ENCODE results near the gene CORO2B.
A peak's percentile ranks its signal among the peaks of the same experiment; 100 is the strongest.
"Not testable (repeated sequence)": the region's sequence is repeated elsewhere in the genome, so short reads cannot be mapped to it uniquely, and the experiment has no call there.

CORO2B gene

DNA sequence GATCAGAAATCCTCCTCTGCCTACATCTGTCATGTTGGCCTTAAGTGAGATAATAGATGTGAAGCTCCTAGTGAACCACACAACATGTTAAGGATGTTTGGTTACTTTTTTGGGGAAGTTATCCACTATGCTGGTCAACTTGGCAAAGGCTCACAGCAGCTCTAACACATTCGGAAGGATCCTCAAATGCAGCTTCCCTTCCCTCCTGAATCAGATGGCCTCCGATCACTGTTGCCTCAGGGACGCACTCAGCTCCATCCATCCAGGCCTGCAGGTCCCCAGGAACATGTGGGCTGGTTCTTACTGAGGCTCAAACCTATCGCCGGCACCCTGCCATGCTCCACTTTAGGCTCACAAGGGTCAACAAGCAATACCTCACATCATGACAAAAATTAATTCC lies 67.9 kb downstream of the CORO2B start:
- DNase-seq (ENCODE audit: low read depth in 3 of 3) = no peak

DNA sequence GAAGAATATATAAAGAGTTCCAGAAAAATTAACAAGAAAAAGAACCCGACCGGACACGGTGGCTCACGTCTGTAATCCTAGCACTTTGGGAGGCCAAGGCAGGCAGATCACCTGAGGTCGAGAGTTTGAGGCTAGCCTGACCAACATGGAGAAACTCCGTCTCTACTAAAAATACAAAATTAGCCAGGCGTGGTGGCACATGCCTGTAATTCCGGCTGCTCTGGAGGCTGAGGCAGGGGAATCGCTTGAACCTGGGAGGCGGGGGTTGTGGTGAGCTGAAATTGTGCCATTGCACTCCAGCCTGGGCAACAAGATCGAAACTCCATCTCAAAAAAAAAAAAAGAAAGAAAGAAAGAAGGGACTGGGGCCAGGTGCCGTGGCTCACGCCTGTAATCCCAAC lies 68.6 kb downstream of the CORO2B start:
- not testable (repeated sequence) for DNase-seq (ENCODE audit: low read depth in 3 of 3)

DNA sequence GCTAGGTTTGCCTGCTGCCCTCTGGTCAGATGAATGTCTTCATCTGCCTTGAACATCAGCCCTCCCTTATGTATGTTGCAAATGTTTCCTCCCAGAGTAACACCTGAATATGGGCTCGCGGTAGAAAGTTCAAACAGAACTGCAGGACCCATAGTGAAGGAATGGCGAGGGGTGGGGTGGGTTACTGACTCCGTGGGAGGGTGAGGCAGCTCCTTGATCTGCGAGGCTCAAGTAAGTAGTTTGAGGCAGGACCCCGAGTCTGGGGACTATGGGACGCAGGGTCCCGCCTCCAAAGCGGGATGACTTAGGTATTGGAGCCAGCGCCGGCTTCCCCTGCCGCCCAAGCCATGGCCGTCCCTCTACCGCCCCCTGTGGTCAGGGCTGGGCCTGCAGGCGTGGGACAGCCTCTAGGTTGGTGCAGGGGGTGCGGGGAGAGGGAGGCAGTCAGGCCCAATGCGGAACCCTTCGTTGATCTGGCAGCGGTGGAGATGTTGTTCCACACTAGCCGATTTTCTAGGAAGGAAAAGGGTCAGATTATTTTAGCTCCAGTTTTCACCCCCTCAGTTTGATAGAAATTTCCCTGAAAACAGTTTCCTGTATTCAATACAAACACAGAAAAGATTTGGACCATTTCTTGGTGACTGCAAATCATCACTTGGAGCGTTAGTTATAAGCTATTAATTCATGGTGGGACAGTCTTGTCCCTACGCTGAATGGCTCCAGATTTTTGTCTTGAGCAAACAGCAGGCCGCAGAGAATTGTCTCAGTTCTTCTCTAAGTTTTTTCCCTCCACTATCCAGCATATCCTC lies 72.3 kb downstream of the CORO2B start:
- peak in 1 of 3 experiments; percentile 20 for DNase-seq (ENCODE audit: low read depth in 3 of 3)

DNA sequence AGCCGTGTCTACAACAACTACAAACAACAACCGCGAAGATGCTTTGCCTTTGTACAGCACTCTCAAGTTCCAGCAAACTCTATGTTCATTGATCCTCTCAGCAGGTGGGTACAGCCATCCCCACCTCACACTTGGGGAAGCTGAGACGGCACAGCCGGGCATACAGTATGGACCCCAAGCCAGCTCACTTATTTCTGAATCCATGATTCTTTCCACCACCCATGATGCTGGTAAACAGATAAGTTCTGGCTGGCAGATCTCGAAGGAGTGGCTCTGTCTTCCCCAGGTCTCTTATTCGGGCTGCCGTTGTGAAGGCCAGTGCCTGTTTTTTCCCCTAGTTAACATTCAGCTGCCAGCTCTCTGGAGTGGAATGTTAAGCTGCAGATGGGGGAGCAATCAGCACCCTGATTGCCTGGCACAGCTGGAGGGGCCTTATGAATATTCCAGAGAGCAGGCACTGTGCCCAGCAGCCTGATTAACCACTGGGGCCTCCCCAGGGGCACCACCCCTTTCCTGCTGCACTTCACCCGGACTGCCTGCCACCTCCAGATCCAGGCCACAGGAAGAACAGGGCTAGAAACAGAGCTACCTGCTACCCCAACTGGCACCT lies 73.2 kb downstream of the CORO2B start:
- DNase-seq (ENCODE audit: low read depth in 3 of 3) = no peak

DNA sequence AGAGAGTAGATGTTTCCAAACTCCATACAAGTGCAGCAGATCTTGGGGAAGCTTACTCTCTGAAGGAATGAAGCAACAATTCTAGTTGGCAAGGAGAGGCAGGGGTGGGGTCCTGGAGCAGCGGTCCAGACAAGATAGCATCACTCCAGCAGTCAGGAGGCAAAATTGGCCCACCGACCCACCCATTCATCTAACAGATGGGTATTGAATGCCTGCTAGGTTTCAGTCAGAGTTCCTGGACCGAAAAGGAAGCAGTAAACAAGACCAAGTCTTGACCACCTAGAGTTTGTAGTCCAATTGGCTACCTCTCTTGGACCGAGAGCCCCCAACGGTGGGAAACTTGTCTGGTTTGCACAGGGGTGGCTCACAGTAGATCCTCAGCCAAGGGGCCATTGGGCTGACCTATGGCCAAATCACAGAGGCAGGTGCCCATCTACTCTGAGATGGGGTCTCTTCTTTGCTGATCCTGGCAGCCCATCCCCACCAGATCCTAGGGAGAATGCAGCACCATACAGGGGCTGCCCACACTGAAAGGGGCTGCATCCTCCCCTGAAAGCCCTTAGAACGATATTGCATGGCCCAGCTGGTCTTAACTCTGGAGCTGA lies 74.3 kb downstream of the CORO2B start:
- DNase-seq (ENCODE audit: low read depth in 3 of 3) = no peak

DNA sequence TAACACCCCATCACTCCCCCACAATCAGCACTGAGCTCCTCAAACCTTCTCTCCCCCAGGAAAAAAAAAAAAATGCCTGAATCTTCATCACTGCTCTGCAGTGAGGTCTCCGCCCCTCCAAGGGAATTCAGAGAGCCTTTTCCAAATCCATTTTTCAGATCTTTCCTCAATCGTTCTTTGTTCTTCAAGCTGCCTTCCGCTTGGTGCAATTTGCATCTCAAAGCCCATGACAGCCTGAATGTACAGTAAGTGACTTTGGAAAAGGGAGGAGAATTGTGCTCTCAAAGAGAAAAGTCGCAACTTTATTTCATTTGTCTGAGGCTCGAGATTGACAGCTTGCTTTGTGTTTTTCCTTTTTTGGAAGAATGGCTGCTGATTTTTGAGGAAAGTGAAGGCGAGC lies 75.0 kb downstream of the CORO2B start:
- DNase-seq (ENCODE audit: low read depth in 3 of 3) = no peak

DNA sequence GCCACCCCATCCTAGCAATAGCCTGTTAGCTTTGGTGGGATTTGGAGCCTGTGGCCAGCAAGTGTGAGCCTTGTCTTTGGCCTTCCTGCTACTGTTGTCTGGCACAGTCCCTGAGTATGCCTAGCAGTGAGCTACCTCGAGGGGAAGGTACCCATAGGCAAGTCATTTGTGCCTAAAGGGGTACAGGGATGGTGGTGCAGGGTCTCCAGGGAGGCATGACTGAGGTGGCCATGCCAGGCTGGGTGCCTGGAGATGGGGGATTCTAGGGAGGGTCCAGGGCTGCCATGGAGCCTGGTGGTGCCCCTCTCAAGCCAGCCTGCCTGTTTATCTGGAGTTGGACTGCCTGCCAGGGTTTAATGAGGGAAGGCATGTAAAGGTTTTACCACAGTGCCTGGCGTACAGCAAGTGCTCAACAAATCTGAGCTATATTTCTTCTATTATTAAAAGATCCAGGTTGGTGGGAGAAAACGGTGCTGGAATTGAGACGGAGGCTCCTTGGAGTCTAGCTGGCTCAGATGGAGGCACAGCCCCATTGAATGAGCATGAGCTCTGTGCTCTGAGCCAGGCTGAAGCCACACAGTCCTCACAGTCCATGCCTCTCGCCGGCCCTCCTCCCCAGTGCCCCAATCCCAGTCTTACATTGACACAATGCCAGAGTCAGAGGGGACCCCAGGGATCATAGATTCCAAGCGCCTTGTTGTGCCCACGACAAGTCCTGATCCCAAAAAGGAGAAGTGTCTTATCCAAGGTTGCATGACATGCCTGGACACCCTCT lies 76.2 kb downstream of the CORO2B start:
- DNase-seq (ENCODE audit: low read depth in 3 of 3) = no peak

DNA sequence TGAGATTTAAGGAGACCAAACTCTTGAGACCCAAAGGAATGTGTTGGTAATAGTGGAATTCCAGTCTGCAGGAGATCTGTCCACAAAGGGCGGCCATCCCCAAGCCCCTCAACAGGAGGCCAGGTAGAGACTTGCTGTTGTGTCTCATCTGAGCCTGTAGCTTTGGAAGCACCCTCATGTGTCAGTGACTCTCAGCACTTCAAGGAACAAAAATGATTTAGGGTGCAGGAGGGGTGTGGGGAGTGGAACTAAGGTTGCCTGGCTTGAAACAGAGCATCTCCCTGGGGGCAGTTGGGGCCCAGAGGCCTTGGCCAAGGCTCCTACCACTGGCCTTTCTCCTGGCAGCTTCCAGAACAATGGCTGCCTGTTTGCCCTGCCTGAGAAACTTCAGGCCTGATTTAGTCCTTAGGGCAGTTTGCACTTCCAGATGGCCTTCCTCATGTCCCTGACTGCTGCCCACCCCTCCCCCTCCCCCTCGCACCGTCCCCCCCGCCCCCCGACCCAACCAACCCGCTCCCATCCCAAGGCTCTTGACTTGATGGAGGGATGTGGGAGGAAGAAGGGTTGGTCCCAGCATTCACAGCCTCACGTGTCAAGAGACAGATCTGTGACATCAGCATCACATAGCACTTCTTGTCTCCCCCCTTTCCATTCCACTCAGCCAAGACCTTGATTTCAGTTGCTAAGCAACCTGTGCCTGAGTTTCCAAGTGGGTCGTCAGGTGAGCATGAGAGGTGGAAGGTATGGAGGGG lies 77.1 kb downstream of the CORO2B start:
- DNase-seq (ENCODE audit: low read depth in 3 of 3) = no peak

DNA sequence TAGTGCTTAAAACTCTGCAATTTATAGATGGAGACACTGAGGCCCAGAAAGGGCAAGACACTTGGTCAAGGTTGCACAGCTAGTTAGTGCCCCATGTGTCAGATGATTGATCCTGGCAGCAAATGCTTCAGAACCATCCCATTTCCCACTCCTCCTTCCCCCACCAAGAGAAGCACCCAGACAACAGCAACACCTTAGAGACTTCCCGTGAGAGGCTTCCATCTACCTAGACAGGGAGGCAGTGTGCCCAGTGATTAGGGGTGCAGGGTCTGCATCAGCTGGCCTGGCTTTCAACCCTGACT lies 77.6 kb downstream of the CORO2B start:
- DNase-seq (ENCODE audit: low read depth in 3 of 3) = no peak

DNA sequence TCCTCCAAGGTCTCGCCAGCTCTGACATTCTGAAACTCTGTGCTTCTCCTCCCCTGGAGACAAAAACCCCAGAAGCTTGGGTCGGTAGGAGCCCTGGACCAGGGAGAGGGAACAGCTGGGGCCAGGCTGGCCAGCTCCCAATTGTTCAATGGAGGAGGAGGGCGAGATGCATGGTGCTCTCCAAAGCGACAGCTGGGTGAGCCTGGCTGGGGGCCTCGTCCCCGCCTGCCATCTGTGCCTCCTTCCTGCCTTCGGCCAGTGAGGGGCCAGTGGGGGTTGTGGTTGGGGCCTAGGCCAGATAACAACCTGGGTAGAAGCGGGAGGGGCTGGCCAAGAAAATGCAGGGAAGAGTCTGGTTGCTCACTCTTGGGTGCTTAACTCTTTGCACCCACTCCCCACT lies 79.4 kb downstream of the CORO2B start:
- DNase-seq (ENCODE audit: low read depth in 3 of 3) = no peak

DNA sequence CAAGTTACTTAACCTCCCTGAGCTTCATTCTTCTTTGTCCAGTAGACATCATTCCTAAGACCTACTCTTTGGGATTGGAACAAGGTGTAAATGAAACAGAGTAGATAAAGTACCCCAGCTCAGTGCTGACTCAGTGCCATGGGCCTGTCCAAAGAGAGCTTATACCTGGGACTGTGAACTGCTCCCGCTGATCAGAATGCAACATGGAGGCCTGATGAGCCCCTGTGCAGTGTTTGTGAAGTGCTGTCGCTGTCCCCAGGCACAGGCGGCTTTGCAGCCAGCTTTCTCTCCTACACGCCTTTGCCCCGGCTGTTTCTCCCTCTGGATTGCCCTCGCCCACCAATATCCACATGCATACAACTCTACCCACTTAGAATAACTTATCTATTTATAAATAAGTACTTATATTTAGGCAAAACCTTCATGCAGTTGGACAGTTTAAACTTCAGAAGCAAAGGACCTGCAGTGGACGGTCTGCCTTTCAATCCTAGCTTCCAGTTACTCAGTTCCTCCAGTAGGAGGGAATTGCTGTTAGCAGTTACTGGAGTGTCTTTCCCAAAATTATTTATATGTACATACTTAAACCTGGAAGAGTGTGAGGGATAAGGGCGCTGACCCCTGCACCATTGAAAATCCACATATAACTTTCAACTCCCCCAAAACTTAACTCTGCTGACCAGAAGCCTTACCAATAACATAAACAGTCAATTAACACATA lies 80.0 kb downstream of the CORO2B start:
- no peak for DNase-seq (ENCODE audit: low read depth in 3 of 3)

DNA sequence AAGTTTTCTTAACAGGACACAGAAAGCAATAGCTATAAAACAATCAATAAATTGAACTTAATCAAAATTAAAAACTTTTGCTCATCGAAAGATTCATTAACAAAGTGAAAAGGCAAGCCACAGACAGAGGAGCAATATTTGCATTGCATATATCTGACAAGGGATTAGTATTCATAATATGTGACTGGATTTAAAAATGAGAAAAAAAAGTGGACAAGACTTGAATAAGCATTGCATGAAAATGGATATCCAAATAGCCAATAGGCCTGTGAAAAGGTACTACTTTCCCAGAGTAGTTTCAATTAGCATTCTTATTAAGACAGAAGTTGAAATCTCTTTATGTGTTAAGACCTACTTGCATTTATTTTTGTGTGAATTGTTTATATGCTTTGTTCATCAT lies 84.7 kb downstream of the CORO2B start:
- no peak for DNase-seq (ENCODE audit: low read depth in 3 of 3)

DNA sequence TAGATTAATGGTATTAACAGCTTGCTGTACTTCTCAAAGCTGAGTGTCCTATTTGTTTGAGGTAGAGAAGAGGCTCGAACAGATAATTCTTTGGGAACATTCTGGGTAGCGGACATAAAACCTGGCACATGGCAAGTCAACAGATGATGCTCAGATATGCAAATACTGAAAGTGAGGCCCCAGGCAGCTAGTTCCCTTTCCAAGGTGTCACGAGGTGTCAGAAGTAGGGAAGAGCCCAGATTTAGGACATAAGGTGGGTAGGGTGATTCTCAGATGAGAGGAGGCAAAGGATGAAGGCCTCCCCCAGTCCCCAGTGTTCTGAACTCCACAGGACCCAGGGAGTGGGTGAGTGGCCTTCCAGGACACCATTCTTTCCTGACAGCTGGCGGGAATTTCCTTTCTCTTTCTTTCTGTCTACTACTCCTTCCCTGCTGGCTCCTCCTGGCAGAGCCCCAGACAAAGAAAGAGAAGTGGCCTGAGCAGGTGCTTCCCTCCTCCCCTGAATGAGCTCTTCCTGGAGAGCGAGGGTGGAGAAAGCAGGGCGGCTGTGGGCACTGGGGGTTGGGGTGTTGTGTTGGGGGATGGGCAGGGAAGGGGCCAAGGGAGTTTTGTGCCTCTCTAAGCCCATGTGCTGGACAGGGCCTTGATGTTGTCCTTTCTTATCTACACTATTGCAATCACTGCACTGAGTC lies 87.5 kb downstream of the CORO2B start:
- no peak for DNase-seq (ENCODE audit: low read depth in 3 of 3)

DNA sequence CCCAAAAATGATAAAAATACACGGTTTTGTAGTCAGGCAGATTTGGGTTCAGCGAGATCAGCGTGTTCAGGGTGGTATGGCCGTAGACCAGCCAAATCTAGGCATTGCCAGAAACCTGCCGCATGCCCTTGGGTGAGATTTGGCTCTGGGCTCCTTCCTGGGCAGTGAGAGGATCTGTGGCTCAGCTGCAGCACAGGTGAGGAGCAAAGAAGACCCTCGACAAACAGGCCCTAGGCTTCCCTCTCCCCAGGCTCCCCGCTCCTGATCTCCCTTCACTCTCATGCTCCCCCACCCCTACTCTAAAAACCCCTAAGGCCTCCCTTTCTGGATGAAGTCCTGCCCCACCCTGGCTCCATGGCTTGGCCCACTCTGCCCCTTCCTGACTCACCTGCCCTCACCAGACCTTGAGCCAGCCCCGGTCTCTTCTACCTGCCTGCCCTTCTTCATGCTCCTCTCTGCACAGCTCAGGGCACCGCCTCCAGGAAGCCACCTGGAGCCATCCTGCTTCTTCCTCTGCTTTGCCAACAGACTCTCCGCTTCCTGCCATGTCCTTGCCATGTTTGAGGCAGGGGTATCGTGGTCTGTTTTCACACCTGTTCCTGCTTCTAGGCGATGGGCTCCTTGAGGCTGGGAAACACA lies 88.1 kb downstream of the CORO2B start:
- DNase-seq (ENCODE audit: low read depth in 3 of 3) = no peak

DNA sequence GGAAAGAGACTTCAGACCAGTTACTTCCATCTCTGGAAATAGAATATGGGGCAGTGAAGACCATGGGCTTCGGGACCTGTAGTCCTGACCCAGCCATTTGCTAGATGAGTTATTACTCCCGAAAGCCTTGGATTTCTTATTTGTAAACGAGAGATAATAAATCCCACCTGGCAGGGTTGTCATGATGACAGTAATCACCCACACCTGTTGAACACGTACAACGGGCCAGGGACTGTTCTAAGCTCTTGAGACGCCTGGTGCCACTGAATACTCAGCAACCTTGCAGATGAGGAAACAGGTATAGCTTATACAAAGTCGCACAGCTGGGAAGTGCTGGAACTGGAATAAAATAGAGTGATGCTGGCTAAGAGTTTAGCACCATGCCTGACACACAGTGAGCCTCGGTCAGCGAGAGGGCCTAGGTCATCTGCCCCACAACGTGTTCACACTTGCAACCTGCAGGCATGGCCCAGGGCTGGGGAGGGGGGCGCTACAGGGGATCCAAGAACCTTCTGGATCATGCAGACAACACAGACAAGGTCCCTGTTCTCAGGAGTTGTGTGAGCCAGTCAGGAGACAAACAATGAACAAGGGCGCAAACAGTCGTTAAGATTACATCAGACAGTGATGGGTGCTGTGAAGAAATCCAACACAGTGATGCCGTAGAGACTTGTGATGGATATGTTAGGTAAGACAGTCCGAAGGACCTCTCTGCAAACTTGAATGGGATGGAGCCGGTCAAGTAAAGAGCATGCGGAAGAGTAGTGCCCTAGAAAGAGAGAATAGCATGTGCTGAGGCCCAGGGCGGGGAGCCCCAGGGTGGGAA lies 89.2 kb downstream of the CORO2B start:
- no peak for DNase-seq (ENCODE audit: low read depth in 3 of 3)

DNA sequence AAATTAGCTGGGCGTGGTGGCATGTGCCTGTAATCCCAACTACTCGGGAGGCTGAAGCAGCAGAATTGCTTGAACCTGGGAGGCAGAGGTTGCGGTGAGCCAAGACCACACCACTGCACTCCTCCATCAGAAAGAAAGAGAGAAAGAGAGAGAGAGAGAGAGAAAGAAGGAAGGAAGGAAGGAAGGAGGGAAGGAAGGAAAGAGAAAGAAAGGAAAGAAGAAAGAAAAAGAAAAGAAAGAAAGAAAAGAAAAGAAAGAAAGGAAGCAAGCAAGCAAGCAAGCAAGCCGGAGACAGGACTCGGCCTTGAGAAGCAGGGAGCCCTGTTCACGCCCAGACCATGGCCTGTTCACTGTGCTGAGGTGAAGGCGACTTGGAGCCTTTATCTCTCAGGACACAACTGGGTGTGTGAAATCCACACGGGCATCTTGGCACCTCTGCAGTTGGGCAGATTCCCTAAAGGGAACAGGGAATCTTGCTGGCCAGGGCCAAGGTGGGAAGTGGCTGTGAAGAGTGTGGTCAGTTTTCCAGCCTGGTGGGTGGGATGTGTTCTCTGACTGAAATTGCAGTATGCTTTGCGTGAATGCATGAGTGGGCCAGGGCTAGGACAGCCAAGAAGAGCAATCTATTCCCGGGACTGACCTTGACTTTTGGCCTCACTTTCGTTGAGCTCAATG lies 90.3 kb downstream of the CORO2B start:
- no peak for DNase-seq (ENCODE audit: low read depth in 3 of 3)

DNA sequence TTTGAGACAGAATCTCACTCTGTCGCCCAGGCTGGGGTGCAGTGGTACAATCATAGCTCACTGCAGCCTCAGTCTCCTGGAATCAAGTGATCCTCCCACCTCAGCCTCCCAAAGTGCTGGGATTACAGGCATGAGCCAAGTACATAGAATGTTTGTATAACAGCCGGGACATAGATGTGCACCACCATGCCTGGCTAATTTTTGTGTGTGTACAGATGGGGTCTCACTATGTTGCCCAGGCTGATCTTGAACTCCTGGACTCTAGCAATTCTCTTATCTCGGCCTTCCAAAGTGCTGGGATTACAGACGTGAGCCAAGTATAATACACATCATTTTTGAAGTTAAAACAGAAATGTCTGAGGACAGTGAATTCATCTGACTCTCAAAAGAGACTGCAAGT lies 93.5 kb downstream of the CORO2B start:
- no peak for DNase-seq (ENCODE audit: low read depth in 3 of 3)

DNA sequence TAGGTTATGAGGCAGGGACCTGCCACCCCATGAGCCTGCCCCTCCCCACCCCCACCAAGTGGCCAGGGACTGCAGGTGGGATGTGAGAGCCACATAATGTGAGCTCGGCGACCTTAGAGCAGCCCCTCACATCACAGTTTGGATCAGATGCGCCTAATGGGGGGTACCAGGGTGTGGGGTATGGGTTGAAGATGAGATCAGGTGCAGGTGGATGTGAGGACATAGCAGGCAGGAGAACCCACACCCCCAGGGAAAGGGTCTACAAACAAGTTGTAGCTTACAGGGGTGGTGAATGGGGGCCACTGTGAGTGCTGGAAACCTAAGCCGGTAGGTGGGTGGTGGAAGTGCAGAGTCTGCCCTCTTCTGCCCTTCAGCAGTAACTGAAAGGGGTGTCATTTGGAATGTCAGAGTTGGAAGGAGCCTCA lies 94.0 kb downstream of the CORO2B start:
- DNase-seq (ENCODE audit: low read depth in 3 of 3) = no peak

DNA sequence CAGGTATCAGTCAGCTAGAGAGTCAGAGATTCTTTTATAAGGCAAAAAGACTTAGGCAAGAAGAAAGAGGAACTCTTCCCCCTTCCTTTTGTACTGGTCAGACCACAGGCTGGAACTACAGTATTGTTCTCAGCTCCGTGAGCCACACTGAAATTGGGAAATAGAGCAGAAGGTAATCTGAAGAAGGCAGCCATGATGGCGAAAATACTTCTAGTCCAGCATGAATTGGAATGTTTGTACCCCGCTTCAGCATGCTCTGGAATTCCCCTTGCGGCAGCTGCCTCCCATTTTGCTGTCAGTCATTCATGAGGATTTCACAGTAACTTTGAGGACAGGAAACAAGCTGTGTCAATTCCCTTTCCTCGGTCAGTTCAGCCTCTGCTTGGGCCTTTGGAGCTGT lies 96.2 kb downstream of the CORO2B start:
- DNase-seq (ENCODE audit: low read depth in 3 of 3) = no peak
